ENCODE results near the gene GPATCH1.

GPATCH1 gene

DNA sequence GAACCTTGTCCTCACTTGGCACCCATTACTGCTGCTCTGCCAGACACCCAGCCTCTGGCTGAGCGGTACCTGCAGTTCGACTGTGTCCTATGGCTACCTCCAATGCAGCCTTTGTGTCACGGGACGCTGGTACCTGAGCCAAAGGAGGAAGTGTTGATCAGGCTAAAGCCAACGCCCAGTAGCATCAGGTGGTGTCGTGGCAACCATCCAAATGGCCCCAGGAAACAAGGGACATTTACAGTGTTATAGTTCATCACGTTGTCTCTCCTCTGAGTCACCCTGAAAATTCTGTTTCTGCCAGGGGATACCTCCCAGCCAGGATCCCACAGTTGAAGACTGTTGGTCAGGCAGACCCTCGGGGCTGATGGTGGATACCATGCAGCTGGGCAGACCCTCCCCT is 26.4 kb upstream of the GPATCH1 start:
- no peak overlapping the region for H3K4me3 ChIP-seq (ENCODE audit: control insufficient read depth, low read depth, low read length)
- TF ChIP-seq, protein P1, sequence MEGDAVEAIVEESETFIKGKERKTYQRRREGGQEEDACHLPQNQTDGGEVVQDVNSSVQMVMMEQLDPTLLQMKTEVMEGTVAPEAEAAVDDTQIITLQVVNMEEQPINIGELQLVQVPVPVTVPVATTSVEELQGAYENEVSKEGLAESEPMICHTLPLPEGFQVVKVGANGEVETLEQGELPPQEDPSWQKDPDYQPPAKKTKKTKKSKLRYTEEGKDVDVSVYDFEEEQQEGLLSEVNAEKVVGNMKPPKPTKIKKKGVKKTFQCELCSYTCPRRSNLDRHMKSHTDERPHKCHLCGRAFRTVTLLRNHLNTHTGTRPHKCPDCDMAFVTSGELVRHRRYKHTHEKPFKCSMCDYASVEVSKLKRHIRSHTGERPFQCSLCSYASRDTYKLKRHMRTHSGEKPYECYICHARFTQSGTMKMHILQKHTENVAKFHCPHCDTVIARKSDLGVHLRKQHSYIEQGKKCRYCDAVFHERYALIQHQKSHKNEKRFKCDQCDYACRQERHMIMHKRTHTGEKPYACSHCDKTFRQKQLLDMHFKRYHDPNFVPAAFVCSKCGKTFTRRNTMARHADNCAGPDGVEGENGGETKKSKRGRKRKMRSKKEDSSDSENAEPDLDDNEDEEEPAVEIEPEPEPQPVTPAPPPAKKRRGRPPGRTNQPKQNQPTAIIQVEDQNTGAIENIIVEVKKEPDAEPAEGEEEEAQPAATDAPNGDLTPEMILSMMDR (conservative IDR thresholded peaks at IDR 0.05; ENCODE audit: control insufficient read depth, insufficient read depth, low read depth, low read length): no peak
- no peak for DNase-seq (ENCODE audit: low read depth)

DNA sequence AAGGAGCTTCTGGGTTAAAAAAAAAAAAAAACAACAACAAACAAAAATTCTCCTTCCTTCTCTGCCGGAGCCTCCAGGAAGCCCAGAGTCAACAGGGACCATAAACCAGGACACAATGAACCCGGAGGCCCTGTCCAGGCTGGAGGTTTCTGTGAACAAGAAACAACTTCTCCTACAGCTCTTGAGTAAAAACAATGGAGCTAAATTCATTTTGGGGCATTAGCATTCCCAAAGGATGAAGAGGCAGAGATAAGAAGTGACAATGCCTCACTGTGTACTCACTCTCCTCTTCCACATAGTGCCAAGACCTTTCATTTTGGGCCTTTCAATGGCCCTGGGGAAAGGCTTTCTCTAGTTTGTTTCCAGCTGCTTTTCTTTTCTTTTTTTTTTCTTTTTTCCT is 25.3 kb upstream of the GPATCH1 start:
- TF ChIP-seq, protein P1 (conservative IDR thresholded peaks at IDR 0.05; ENCODE audit: control insufficient read depth, insufficient read depth, low read depth, low read length): no peak
- no peak for DNase-seq (ENCODE audit: low read depth)
- H3K4me3 ChIP-seq (ENCODE audit: control insufficient read depth, low read depth, low read length): no peak overlapping the region

DNA sequence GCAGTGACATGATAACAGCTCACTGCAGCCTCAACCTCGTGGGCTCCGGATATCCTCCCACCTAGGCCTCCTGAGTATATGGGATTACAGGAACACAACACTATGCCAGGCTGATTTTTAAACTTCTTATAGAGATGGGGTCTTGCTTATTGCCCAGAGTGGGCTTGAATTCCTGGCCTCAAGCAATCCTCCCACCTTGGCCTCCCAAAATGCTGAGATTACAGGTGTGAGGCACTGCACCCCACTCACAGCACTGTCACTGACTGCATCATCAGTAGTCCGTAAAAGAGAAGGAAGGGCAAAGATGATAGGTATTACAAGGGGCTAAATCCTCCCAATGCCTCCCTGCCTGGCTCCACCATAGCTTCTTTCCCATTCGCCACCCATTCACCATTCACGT is 20.4 kb upstream of the GPATCH1 start:
- TF ChIP-seq, protein P1 (conservative IDR thresholded peaks at IDR 0.05; ENCODE audit: control insufficient read depth, insufficient read depth, low read depth, low read length): no peak

DNA sequence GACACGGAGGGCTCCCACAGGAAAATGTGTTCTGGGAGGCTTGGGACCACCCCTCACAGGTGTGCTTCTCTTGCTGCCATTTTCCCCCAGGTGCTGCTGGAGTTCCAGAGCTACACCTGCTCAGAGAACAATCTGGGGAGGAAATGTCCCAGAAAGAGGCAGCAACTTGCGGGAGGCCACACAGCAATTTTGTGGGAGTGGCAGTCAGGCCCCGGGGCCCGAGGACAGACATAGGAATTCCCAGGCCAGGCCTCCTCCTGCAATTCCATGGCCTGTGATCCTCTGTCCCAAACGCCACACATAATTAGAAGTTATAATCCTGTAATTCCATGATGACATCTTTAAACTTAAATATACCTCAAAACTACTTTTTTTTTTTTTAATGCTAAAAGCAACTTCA is 18.1 kb upstream of the GPATCH1 start:
- no peak for DNase-seq (ENCODE audit: low read depth)
- no peak overlapping the region for H3K4me3 ChIP-seq (ENCODE audit: control insufficient read depth, low read depth, low read length)
- TF ChIP-seq, protein P1 (conservative IDR thresholded peaks at IDR 0.05; ENCODE audit: control insufficient read depth, insufficient read depth, low read depth, low read length): no peak

More for the DNA sequence above, 20.4 kb upstream of the GPATCH1 start:
- H3K4me3 ChIP-seq (ENCODE audit: control insufficient read depth, low read depth, low read length): no peak overlapping the region
- DNase-seq (ENCODE audit: low read depth): no peak

DNA sequence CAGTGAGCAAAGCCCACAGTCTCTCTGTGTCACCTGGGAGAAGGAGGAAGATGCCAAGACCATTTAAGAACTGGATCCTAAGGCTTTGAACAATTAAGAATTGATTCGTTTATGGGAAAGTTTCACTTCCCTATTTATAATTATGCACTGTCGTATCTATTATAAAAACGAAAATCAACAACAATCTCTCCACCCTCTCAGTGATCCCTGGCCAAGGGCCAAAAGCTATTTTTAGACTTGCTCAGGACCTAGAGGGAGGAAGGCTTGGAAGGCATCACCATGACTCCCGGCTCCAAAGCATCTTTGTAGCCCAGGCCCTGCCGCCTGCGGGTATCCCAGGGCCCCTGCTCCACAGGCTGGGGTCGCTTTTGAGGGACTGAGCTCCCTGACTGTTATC is 17.6 kb upstream of the GPATCH1 start:
- peak; percentile 18 for DNase-seq (ENCODE audit: low read depth)
- H3K4me3 ChIP-seq (ENCODE audit: control insufficient read depth, low read depth, low read length): no peak overlapping the region
- TF ChIP-seq, protein P1 (conservative IDR thresholded peaks at IDR 0.05; ENCODE audit: control insufficient read depth, insufficient read depth, low read depth, low read length): no peak

DNA sequence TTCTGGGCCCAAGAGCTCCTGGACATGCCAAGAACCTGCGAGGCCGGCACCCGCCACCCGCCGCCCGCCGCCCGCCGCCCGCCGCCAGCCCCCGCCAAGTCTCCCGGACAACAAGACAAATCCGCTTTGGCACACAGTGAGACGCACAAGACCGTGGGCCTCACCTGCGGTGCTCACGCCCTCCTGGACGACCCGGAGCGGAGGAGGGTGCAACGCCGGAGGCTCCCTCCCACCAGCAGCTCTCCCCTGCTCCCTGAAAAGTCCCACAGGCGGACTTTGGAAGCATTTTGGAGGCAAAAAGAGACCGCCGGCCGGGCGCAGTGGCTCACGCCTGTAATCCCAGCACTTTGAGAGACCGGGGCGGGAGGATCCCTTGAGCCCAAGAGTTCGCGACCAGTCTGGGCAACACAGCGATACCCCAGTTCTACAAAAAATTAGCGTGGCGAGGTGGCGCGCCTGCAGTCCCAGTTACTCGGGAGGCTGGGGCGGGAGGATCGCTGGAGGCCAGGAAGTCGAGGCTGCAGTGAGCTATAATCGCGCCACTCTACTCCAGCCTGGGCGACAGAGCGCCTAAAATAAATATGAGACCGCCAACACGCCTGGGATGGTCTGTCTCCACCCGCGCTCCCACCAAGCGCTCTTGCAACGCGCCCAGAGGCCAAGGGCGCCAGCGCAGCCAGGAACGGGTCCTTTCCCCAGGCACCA is 17.1 kb upstream of the GPATCH1 start:
- no peak for DNase-seq (ENCODE audit: low read depth)
- TF ChIP-seq, protein P1 (conservative IDR thresholded peaks at IDR 0.05; ENCODE audit: control insufficient read depth, insufficient read depth, low read depth, low read length): no peak
- peak overlapping the region; percentile 24 for H3K4me3 ChIP-seq (ENCODE audit: control insufficient read depth, low read depth, low read length)

DNA sequence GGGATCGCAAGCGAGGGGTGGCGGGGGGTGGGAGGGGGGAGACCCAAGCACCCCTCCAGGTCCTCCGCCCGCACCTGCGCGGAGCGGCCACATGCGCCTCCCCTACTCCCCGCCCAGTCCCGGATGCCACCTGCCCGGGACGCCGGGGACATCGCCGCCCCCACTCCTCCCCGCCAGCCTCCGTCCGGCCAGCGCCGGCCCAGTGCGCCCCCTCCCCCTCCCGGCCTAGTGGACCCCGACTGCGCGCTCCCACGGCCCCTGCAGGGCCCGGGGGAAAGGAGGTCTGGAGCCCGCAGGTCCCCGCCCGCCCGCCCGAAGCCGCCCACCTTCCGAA is 16.6 kb upstream of the GPATCH1 start:
- TF ChIP-seq, protein P1 (conservative IDR thresholded peaks at IDR 0.05; ENCODE audit: control insufficient read depth, insufficient read depth, low read depth, low read length): no peak
- H3K4me3 ChIP-seq (ENCODE audit: control insufficient read depth, low read depth, low read length): peak overlapping the region; percentile 15
- no peak for DNase-seq (ENCODE audit: low read depth)

All from fibroblast of mammary gland (primary cell).